Kidney epithelial cell (primary cell): ENCODE measurements around the gene DUSP16. TPM values are rescaled to one million over a fixed set of nuclear protein-coding genes. Genes with fewer than 3 reads are reported as not detected.

Experiments
- DNase-seq: peaks from one replicate; pipeline ENCODE4 v3.0.0-alpha.2; 2010; ENCODE audit warnings: low read depth
- H3K27me3 ChIP-seq: 2 replicates; pipeline ENCODE4 v1.6.0; 2011; ENCODE audit warnings: low read length; ENCODE audit not compliant: control insufficient read depth, insufficient read depth
- H3K36me3 ChIP-seq: 2 replicates; pipeline ENCODE4 v1.5.1; 2011; ENCODE audit warnings: low read length; ENCODE audit not compliant: control insufficient read depth, insufficient read depth
- H3K4me3 ChIP-seq: 2 replicates; pipeline ENCODE4 v1.5.1; 2011; ENCODE audit warnings: low read depth, mild to moderate bottlenecking, control low read depth, low read length
- CTCF ChIP-seq: IDR thresholded peaks from 2 replicates; pipeline ENCODE4 v1.5.1; 2011; ENCODE audit warnings: mild to moderate bottlenecking, moderate library complexity, low read length, control low read depth, inconsistent platforms; ENCODE audit not compliant: insufficient read depth, poor library complexity, severe bottlenecking
- total RNA-seq: library from RNA; depleted of rRNA; stranded (reverse); fragments of >200 nt; gene quantifications from 2 replicates; pipeline ENCODE4 v1.2.3, GENCODE V29; 2015

Gene DUSP16
- total RNA-seq, 1 donor from 2014 or later, result 22.7 TPM

GRCh38 chr12:12482959-12483358, 79.7 kb downstream of the DUSP16 start:
- no peak for TF ChIP-seq CTCF
- no peaks in the 10 kb centered on the region for H3K36me3 ChIP-seq
- no peak for DNase-seq
- H3K4me3 ChIP-seq, result no peak overlapping the region
- no peaks in the 10 kb centered on the region for H3K27me3 ChIP-seq

GRCh38 chr12:12482150-12482761, 80.4 kb downstream of the DUSP16 start:
- no peak for TF ChIP-seq CTCF
- DNase-seq, result no peak
- H3K36me3 ChIP-seq, result no peaks in the 10 kb centered on the region
- H3K27me3 ChIP-seq, result no peaks in the 10 kb centered on the region
- no peak overlapping the region for H3K4me3 ChIP-seq

- no peak for DNase-seq
- Histone ChIP-seq H3K4me3 (no peak overlapping the region), H3K27me3 (no peaks in the 10 kb centered on the region), H3K36me3 (no peaks in the 10 kb centered on the region)
- TF ChIP-seq CTCF, result no peak
These were observed 81.0 kb downstream of the DUSP16 start for GRCh38 chr12:12481631-12482030.

GRCh38 chr12:12480074-12480473, 82.6 kb downstream of the DUSP16 start:
- Histone ChIP-seq H3K4me3 (no peak overlapping the region), H3K27me3 (no peaks in the 10 kb centered on the region), H3K36me3 (no peaks in the 10 kb centered on the region)
- no peak for TF ChIP-seq CTCF
- DNase-seq, result no peak

GRCh38 chr12:12477532-12477890, 85.2 kb downstream of the DUSP16 start:
- H3K36me3 ChIP-seq, result no peaks in the 10 kb centered on the region

More at GRCh38 chr12:12477532-12477890, 85.2 kb downstream of the DUSP16 start:
- Histone ChIP-seq H3K4me3 (no peak overlapping the region), H3K27me3 (no peaks in the 10 kb centered on the region)
- no peak for TF ChIP-seq CTCF
- DNase-seq, result no peak
